Naive thymus-derived CD4-positive, alpha-beta T cell (primary cell): ENCODE results near the gene PPP1R12C. TPM values are rescaled to one million over a fixed set of nuclear protein-coding genes. Genes with fewer than 3 reads are reported as not detected.

Experiments used
- ATAC-seq: fragments of 150-1000 bp; cut with Tn5 transposase; 2 replicates; pipeline ENCODE4 v1.10.0; 2021; ENCODE audit warnings: mild to moderate bottlenecking, moderate library complexity
- CTCF ChIA-PET: fragments of 350-600 bp; sonication (Branson Sonifier 250); formaldehyde crosslinking; loops from one replicate; lab custom pipeline; 2021; ENCODE audit warnings: antibody characterized with exemption; lab: Charles Lee
- POLR2A ChIA-PET: fragments of 350-600 bp; sonication (Branson Sonifier 250); formaldehyde crosslinking; loops from one replicate; lab custom pipeline; 2021; ENCODE audit warnings: antibody characterized with exemption, inconsistent platforms; lab: Charles Lee
- DNase-seq, 9 donors: peaks; one replicate each; pipeline versions ENCODE4 v3.0.0 to v3.0.0-alpha.2; 2020 to 2022; ENCODE audit warnings: mixed read lengths in 1 of 9
- H3K27ac ChIP-seq: one replicate; pipeline ENCODE4 v1.7.0; 2013; ENCODE audit warnings: mild to moderate bottlenecking, low read depth, low read length, moderate library complexity
- H3K27me3 ChIP-seq, 2 donors: one replicate each; pipeline ENCODE4 v1.7.0; 2013; ENCODE audit warnings: low read length in 2 of 2, mild to moderate bottlenecking in 2 of 2, moderate library complexity in 2 of 2; ENCODE audit not compliant: control insufficient read depth in 2 of 2, insufficient read depth in 2 of 2
- H3K36me3 ChIP-seq, 3 experiments: 1 replicate in 2 of 3; 2 replicates in 1 of 3; pipeline ENCODE4 v1.7.0; 2013; ENCODE audit warnings: low read length in 3 of 3, mild to moderate bottlenecking in 3 of 3, moderate library complexity in 1 of 3; ENCODE audit not compliant: insufficient read depth in 3 of 3, control insufficient read depth in 2 of 3
- H3K4me1 ChIP-seq, 2 donors: one replicate each; pipeline ENCODE4 v1.7.0; 2013; ENCODE audit warnings: low read length in 2 of 2, mild to moderate bottlenecking in 2 of 2, moderate library complexity in 1 of 2; ENCODE audit not compliant: control insufficient read depth in 2 of 2, insufficient read depth in 2 of 2
- H3K4me3 ChIP-seq: 2 replicates; pipeline ENCODE4 v1.7.0; 2013; ENCODE audit warnings: mild to moderate bottlenecking, low read length
- H3K9me3 ChIP-seq, 3 experiments: 1 replicate in 2 of 3; 2 replicates in 1 of 3; pipeline ENCODE4 v1.7.0; 2013; ENCODE audit warnings: low read length in 3 of 3; ENCODE audit not compliant: control insufficient read depth in 2 of 3
- H3K27ac Mint-ChIP-seq, 9 donors: one replicate each; pipeline ENCODE4 v1.8.0; 2020 to 2022; ENCODE audit warnings: mixed read lengths in 9 of 9, mild to moderate bottlenecking in 8 of 9, moderate library complexity in 5 of 9, inconsistent platforms in 2 of 9
- H3K27me3 Mint-ChIP-seq, 5 donors: one replicate each; pipeline ENCODE4 v1.8.0; 2021 to 2022; ENCODE audit warnings: mixed read lengths in 5 of 5, mild to moderate bottlenecking in 1 of 5
- H3K36me3 Mint-ChIP-seq, 5 donors: one replicate each; pipeline ENCODE4 v1.8.0; 2020 to 2022; ENCODE audit warnings: mixed read lengths in 5 of 5, mild to moderate bottlenecking in 3 of 5, inconsistent platforms in 1 of 5
- H3K4me1 Mint-ChIP-seq, 7 donors: one replicate each; pipeline ENCODE4 v1.8.0; 2020 to 2022; ENCODE audit warnings: mixed read lengths in 7 of 7, mild to moderate bottlenecking in 3 of 7, inconsistent platforms in 1 of 7
- H3K4me3 Mint-ChIP-seq, 10 donors: one replicate each; pipeline ENCODE4 v1.8.0; 2020 to 2022; ENCODE audit warnings: mild to moderate bottlenecking in 10 of 10, mixed read lengths in 10 of 10, moderate library complexity in 6 of 10, inconsistent platforms in 2 of 10
- H3K9me3 Mint-ChIP-seq, 11 donors: one replicate each; pipeline ENCODE4 v1.8.0; 2020 to 2022; ENCODE audit warnings: mixed read lengths in 11 of 11, mild to moderate bottlenecking in 4 of 11, inconsistent platforms in 1 of 11, moderate library complexity in 1 of 11
- intact Hi-C, 2 donors: fragments of 100-400 bp; cut with micrococcal nuclease; formaldehyde crosslinking; loops; one replicate each; pipeline ENCODE4 v1.15.1; 2023
- polyA plus RNA-seq, 2 donors: library from polyadenylated mRNA; unstranded; fragments of 300-500 nt; fragmentation: Illumina TruSeq; gene quantifications; one replicate each; pipeline ENCODE4 v1.2.3, GENCODE V29; 2021
- total RNA-seq, 6 experiments: library from RNA in 5 of 6; stranded (reverse) in 5 of 6; gene quantifications; 1 replicate in 5 of 6; 2 replicates in 1 of 6; pipeline ENCODE4 v1.2.3 and lab custom pipeline; 2021 to 2026

Gene PPP1R12C
- total and polyA plus RNA-seq, 7 experiments from 2014 or later: 3.8 to 180 (median 142) TPM

- Mint-ChIP-seq H3K9me3 (peaks cover 0 to 1% (median 0%) of the 10 kb centered on the region in 11 donors), H3K36me3 (peaks cover 0 to 24% (median 5%) of the 10 kb centered on the region in 5 donors), H3K27ac (peak overlapping the region in 1 of 9 donors; percentile 17), H3K4me3 (peak overlapping the region; percentile 40 to 84 (median 73)), H3K4me1 (peaks cover 19 to 30% (median 22%) of the 10 kb centered on the region in 7 donors), H3K27me3 (peaks cover 35 to 50% (median 44%) of the 10 kb centered on the region in 5 donors)
- Histone ChIP-seq H3K27ac (no peak overlapping the region), H3K36me3 (peaks cover 0 to 23% (median 0%) of the 10 kb centered on the region in 3 experiments), H3K4me1 (peaks cover 12 to 19% of the 10 kb centered on the region in 2 donors), H3K9me3 (no peaks in the 10 kb centered on the region), H3K4me3 (no peak overlapping the region), H3K27me3 (peaks cover 0 to 8% of the 10 kb centered on the region in 2 donors)
- DNase-seq (peak; percentile 33 to 85 (median 60)), ATAC-seq (peak; percentile 73)
- POLR2A ChIA-PET: interaction anchor here (0.9 kb wide), 1 partner anchor 22 kb away, joined by 3 read pairs; no protein-coding TSS in a partner anchor
- CTCF ChIA-PET: interaction anchor here (0.7 to 1.2 kb wide), 4 partner anchors 10 to 378 kb away, joined by 3 to 4 read pairs (median 4); no protein-coding TSS in a partner anchor
- intact Hi-C loops: loop anchor here (1.0 to 10.0 kb wide), 3 partner anchors 26 to 166 kb away; partner anchors contain the start of genes PPP1R12C (in 1 of the 2), PPP6R1 (in 1 of the 2) and RDH13 (in 1 of the 2)
Observed at GRCh38 chr19:55088543-55089341, 28.7 kb downstream of the PPP1R12C start.

GRCh38 chr19:55088021-55088451, 29.4 kb downstream of the PPP1R12C start:
- no peak for ATAC-seq
- peaks cover 0 to 1% (median 0%) of the 10 kb centered on the region in 11 donors for H3K9me3 Mint-ChIP-seq
- peaks cover 20 to 30% (median 22%) of the 10 kb centered on the region in 7 donors for H3K4me1 Mint-ChIP-seq
- intact Hi-C loops: loop anchor here (1.0 to 10.0 kb wide), 3 partner anchors 25 to 167 kb away; partner anchors contain the start of genes PPP1R12C (in 1 of the 2), PPP6R1 (in 1 of the 2) and RDH13 (in 1 of the 2)
- H3K4me3 Mint-ChIP-seq: peak overlapping the region; percentile 53 to 84 (median 73)
- peaks cover 12 to 19% of the 10 kb centered on the region in 2 donors for H3K4me1 ChIP-seq
- H3K9me3 ChIP-seq: no peaks in the 10 kb centered on the region
- H3K27ac Mint-ChIP-seq: no peak overlapping the region
- peaks cover 0 to 12% of the 10 kb centered on the region in 2 donors for H3K27me3 ChIP-seq
- H3K27ac ChIP-seq: no peak overlapping the region
- ChIA-PET POLR2A (interaction anchor here (0.9 kb wide), 1 partner anchor 21 kb away, joined by 3 read pairs; no protein-coding TSS in a partner anchor), CTCF (interaction anchor here (1.1 kb wide), 1 partner anchor 21 kb away, joined by 4 read pairs; no protein-coding TSS in a partner anchor)
- H3K36me3 ChIP-seq: peaks cover 0 to 22% (median 0%) of the 10 kb centered on the region in 3 experiments
- peaks cover 0 to 24% (median 5%) of the 10 kb centered on the region in 5 donors for H3K36me3 Mint-ChIP-seq
- no peak for DNase-seq
- H3K4me3 ChIP-seq: no peak overlapping the region
- peaks cover 38 to 53% (median 47%) of the 10 kb centered on the region in 5 donors for H3K27me3 Mint-ChIP-seq

GRCh38 chr19:55087542-55087901, 29.9 kb downstream of the PPP1R12C start:
- peaks cover 21 to 30% (median 26%) of the 10 kb centered on the region in 7 donors for H3K4me1 Mint-ChIP-seq
- CTCF ChIA-PET: interaction anchor here (1.1 kb wide), 1 partner anchor 21 kb away, joined by 4 read pairs; no protein-coding TSS in a partner anchor
- peaks cover 44 to 58% (median 52%) of the 10 kb centered on the region in 5 donors for H3K27me3 Mint-ChIP-seq
- H3K27ac Mint-ChIP-seq: no peak overlapping the region
- intact Hi-C loops: loop anchor here in 1 of 2 donors (10.0 kb wide), 1 partner anchor 167 kb away; the partner anchor contains the start of gene PPP6R1
- Histone ChIP-seq H3K9me3 (no peaks in the 10 kb centered on the region), H3K27ac (no peak overlapping the region), H3K27me3 (peaks cover 0 to 13% of the 10 kb centered on the region in 2 donors), H3K4me1 (peaks cover 12 to 20% of the 10 kb centered on the region in 2 donors), H3K4me3 (peak overlapping the region; percentile 17), H3K36me3 (peaks cover 0 to 18% (median 0%) of the 10 kb centered on the region in 3 experiments)
- ATAC-seq (peak; percentile 16), DNase-seq (no peak)
- H3K36me3 Mint-ChIP-seq: peaks cover 0 to 25% (median 5%) of the 10 kb centered on the region in 5 donors
- peaks cover 0 to 1% (median 0%) of the 10 kb centered on the region in 11 donors for H3K9me3 Mint-ChIP-seq
- peak overlapping the region; percentile 40 to 84 (median 73) for H3K4me3 Mint-ChIP-seq
- POLR2A ChIA-PET: no interaction called here

DNA sequence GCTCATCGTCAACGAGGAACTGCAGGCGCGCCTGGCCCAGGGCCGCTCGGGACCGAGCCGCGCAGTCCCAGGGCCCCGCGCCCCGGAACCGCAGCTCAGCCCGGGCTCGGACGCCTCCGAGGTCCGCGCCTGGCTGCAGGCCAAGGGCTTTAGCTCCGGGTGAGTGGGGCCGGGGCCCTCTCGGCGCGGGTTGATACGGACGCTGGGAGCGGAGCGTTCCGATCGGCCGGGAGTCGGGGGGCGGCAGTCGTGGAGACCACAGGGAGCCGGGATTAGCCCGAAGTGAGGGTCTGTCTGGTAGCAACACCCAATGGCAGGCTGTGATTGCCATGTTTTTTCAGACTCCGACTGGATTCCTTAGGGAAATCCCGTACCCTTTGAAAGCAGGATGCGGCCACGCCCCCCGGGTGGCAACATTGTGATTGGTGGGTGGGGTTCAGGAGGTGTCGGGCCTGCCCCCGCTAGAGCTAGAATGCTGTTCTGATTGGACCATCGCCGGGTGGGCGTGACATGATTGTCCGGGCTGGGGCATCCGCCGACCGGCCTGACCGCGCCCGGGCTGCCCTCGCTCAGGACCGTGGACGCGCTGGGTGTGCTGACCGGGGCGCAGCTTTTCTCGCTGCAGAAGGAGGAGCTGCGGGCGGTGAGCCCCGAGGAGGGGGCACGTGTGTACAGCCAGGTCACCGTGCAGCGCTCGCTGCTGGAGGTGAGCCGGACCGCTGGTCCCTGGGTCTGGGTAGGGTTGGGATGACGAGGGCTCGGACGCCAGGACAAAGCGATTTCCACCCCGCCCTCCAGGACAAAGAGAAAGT, 30.5 kb downstream of the PPP1R12C start:
- POLR2A ChIA-PET: no interaction called here
- no peaks in the 10 kb centered on the region for H3K9me3 ChIP-seq
- H3K27ac ChIP-seq: no peak overlapping the region
- Mint-ChIP-seq H3K4me1 (peaks cover 26 to 30% (median 29%) of the 10 kb centered on the region in 7 donors), H3K36me3 (peaks cover 0 to 26% (median 5%) of the 10 kb centered on the region in 5 donors), H3K27ac (no peak overlapping the region), H3K4me3 (peak overlapping the region; percentile 40 to 84 (median 73)), H3K27me3 (peaks cover 47 to 60% (median 54%) of the 10 kb centered on the region in 5 donors), H3K9me3 (peaks cover 0 to 3% (median 0%) of the 10 kb centered on the region in 11 donors)
- intact Hi-C loops: loop anchor here in 1 of 2 donors (10.0 kb wide), 1 partner anchor 168 kb away; the partner anchor contains the start of gene PPP6R1
- H3K27me3 ChIP-seq: peaks cover 0 to 17% of the 10 kb centered on the region in 2 donors
- ATAC-seq (peak; percentile 63), DNase-seq (peak in 5 of 9 donors; percentile 19 to 59 (median 36))
- peak overlapping the region; percentile 17 for H3K4me3 ChIP-seq
- CTCF ChIA-PET: no interaction called here
- H3K36me3 ChIP-seq: peaks cover 0 to 14% (median 0%) of the 10 kb centered on the region in 3 experiments
- peaks cover 12 to 26% of the 10 kb centered on the region in 2 donors for H3K4me1 ChIP-seq

- peaks cover 26 to 33% (median 30%) of the 10 kb centered on the region in 7 donors for H3K4me1 Mint-ChIP-seq
- peaks cover 0 to 3% (median 0%) of the 10 kb centered on the region in 11 donors for H3K9me3 Mint-ChIP-seq
- no peak overlapping the region for H3K27ac Mint-ChIP-seq
- POLR2A ChIA-PET: interaction anchor here (1.0 kb wide), 1 partner anchor 562 kb away, joined by 3 read pairs; the partner anchor contains the start of gene CCDC106
- no peak overlapping the region for H3K27ac ChIP-seq
- DNase-seq (no peak), ATAC-seq (no peak)
- peak overlapping the region in 5 of 10 donors; percentile 24 to 60 (median 42) for H3K4me3 Mint-ChIP-seq
- peaks cover 0 to 17% of the 10 kb centered on the region in 2 donors for H3K27me3 ChIP-seq
- peaks cover 0 to 28% (median 5%) of the 10 kb centered on the region in 5 donors for H3K36me3 Mint-ChIP-seq
- H3K27me3 Mint-ChIP-seq: peaks cover 47 to 61% (median 54%) of the 10 kb centered on the region in 5 donors
- H3K36me3 ChIP-seq: peaks cover 0 to 6% (median 0%) of the 10 kb centered on the region in 3 experiments
- H3K9me3 ChIP-seq: no peaks in the 10 kb centered on the region
- H3K4me1 ChIP-seq: peaks cover 12 to 30% of the 10 kb centered on the region in 2 donors
- H3K4me3 ChIP-seq: no peak overlapping the region
- CTCF ChIA-PET: no interaction called here
- intact Hi-C loops: loop anchor here in 1 of 2 donors (10.0 kb wide), 1 partner anchor 169 kb away; the partner anchor contains the start of gene PPP6R1
Observed at GRCh38 chr19:55085923-55086715, 31.3 kb downstream of the PPP1R12C start.
